HG03139 (cell line): ENCODE results near the gene AOX1.
"Not testable (repeated sequence)": the region's sequence is repeated elsewhere in the genome, so short reads cannot be mapped to it uniquely, and the experiment has no call there.

ENCODE experiments used
- ATAC-seq: cut with Tn5 transposase; IDR thresholded peaks from one replicate; pipeline ENCODE4 v1.9.1; 2021; ENCODE audit not compliant: unreplicated experiment

Gene AOX1

DNA sequence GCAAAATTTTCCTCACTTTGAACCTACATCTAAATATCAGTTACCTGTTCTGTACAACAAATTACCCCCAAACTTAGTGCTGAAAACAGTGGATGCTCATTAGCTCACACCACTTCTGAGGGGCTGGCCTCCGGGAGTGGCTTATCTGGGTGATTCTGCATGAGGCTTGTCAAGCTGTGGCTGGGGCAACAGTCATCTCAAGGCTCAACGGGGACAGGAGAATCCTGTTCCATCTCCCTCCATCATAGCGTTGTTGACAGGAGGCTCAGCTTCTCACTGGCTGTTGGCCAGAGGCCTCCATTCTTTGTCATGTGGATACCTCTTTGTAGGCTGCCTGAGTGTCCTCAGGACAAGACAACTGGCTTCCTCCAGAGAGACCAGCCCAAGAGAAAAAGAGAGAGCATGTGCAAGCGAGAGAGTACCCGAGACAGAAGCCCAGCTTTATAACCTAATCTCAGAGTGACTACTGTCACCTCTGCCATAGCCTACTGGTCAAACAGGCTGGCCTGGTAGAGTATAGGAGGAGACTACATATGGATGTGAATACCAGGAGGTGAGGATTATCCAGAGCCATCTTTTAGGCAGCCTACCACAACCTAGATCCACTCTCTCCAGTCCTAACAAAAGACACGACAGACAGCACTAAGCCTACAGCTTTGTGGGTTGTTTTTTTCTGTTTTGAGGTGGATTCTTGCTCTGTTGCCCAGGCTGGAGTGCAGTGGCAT, 79.1 kb downstream of the AOX1 start:
- no peak for ATAC-seq

DNA sequence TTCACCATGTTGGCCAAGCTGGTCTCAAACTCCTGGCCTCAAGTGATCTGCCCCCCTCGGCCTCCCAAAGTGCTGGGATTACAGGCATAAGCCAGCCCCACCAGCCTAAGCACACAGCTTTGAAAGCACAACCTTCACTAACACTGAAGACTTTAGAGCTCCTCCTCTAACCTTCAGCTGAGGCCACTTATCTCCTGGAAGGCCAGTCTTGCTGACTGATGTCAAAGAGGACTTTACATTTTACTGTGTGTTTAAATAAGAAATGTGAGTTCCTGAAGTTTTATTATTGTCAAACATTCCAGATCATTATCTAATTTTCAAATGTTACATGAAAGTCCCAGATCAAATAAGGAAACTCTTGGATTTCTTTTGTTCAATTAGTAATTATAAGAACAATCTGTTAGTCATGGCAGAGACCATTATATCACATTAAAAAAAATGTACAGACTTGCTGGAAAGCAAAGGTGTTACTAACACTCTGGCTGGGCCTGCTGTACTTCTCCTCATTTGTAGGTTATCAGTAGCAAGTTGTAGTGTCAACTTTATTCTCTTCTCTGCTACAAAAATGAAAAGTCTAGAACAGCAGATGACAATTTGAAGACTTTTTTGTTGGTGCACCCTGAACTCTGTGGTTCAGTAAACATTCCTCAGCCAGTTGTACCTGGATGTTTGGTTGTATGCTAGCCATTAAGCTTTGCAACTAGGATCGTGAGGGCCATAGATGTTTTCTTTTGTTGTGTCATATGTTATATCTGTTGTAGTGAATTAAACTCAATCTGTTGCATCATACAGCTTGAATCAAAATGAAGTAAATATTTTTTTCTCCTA, 80.0 kb downstream of the AOX1 start:
- no peak for ATAC-seq

DNA sequence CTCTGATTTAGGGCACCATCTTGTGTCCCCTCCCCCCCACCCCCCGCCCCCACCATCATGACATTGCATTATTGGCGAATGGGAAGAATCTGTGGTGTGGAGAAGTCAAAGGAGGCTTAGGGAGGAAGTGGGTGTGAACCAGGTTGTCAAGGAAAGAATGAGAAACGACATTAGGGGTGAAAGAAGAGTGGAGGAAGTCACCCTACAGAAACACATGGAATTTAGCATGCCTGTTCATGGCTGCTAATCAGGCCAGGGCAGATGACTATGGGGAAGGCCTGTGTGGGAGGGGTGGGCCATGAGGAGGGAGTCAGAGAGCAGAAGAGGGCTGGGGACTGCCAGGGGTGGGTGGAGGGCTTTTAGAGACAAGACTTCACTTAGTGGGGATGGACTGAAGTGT, 81.6 kb downstream of the AOX1 start:
- ATAC-seq, result no peak

DNA sequence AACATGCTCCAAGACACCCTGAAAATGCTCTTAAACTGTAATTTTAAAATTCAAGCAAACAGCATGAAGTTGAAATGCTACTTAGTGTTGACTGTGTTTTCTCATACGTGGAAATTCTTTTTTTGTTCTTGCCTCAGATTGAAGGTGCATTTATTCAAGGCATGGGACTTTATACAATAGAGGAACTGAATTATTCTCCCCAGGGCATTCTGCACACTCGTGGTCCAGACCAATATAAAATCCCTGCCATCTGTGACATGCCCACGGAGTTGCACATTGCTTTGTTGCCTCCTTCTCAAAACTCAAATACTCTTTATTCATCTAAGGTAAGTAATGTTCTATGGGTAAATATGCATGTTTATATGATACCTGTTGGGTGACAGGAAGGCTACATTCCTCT, 82.7 kb downstream of the AOX1 start:
- ATAC-seq, result no peak

DNA sequence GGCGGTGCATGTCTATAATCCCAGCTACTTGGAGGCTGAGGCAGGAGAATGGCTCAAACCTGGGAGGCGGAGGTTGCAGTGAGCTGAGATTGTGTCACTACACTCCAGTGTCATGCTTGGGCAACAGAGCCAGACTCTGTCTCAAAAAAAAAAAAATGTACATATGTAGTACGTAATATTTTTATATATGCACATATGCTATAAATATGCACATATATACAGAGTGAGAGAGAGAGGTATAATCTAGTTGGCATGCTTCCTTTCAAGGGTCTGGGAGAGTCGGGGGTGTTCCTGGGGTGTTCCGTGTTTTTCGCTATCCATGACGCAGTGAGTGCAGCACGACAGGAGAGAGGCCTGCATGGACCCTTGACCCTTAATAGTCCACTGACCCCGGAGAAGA, 83.5 kb downstream of the AOX1 start:
- no peak for ATAC-seq

DNA sequence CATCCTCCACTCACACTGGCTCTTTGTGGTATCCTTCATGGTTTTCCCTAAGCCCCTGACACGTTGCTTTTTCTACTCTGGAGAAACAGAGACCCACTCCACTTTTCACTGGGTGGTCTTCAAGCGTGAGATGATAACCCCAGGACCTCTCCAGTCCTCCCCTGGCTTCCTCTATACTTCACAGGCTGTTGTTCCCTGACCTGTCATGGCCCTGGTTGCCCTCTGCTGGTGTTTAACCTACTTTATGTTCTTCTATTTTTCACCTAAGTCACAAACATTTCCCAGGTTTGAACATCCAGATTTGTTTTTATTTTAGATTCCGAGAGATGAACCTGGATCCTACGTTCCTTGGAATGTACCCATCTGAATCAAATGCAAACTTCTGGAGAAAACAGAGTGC, 84.5 kb downstream of the AOX1 start:
- ATAC-seq, result no peak

DNA sequence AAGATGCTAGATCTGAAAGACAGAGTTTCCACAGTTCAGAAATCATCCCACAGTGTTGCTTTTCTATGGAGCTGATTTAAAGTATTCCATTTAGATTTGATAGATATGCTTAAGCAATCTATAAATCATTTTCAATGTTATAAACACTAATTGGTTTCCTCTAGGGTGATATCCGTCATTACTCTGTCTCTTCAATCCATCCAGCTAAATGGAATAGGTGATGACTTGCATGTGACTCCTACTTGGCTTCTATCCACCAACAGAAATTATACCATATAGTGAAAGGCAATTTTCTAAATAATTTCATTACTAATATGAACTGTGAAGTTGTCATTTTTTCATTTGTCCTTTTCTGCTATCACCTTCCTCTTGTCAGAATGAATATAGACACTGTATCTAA, 84.9 kb downstream of the AOX1 start:
- ATAC-seq, result no peak

DNA sequence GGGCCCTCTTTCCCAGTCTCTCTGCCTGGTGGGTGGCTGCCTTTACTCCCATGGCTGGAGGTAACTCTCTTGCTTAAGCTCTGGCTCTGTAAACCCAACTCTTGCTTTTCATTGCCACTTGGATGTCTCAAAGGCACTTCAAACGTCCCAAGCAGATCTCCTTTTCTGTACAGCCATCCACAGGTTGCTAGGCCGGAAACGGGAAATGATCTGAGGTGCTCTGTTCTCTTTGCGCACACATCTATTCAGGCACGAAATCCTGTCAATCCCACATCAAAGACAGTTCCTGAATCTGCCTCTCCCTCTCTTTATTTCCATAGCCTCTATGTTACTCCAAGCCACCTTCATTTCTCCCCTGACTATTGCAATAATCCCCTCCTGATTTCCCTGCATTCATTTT, 87.4 kb downstream of the AOX1 start:
- no peak for ATAC-seq

DNA sequence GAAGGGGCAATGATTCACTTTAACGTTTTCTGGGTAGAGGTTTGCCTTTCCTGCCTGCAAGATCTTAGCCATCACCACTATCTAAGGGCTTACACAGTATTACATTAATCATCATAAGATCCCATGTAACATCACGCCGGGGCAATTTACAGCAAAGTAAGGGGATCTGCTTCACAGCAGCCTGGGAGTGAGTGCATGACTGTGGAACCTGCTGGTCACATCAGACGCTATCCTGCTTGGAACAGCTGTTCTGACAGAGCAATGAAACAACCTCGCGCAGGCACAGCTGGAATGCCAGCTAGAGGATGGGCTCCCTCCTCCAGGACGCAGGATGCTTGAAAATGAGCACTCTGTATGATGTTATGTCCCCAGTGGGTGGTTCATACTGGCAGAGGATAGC, 89.0 kb downstream of the AOX1 start:
- ATAC-seq, result no peak

DNA sequence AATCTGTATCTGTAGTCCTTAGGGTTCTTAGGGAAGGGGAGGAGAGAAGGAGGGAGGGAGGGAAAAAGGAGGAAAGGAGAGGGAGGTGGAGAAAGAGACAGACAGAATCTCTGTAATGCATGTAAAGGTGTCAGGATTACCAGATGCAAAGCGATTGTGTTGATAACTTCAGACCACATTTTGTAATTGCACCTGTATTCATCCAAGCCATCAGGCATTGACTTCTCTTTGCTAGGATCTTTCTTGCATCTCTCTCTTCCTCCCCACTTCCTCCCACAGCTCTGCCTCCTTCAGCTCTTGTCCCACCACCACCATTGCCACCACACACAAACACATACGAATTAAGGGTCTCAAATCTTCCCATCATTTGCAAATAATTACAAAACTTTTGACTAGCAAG, 91.4 kb downstream of the AOX1 start:
- no peak for ATAC-seq

DNA sequence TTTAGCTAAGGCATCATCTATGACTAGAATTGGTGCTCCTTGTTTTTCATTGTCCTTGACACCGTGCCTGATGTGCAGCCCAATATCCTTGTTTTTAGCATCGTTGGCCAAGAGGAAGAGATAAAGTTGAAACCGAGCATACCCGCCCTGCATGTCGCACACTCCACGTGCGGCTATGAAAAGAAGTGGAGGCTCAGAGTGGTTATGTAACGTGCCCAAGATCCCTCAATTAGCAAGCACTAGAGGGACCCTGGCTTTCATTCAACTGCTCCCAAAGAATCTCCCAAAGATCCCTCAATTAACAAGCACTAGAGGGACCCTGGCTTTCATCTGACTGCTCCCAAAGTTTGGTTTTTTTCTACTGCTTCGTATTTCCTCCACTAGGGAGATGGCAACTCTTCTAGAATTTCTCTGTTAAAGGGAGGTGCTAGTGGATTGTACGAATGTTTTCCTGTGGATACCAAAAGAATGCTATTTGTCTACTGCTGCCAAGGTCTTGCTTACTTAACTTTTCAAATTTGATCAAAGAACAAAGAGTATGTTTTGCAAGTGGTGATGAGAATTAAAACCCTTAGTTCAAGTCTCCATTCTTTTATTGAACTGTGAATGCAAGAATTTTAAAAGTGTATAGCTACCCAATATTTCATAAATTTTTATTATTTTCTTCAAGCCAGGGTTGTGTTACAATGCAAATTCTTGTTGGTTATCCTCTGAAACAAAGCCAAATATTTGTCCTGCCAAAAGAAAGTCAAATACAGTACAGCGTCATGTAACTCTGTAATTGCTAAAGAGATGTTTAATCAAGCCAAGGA, 92.1 kb downstream of the AOX1 start:
- ATAC-seq, result no peak

DNA sequence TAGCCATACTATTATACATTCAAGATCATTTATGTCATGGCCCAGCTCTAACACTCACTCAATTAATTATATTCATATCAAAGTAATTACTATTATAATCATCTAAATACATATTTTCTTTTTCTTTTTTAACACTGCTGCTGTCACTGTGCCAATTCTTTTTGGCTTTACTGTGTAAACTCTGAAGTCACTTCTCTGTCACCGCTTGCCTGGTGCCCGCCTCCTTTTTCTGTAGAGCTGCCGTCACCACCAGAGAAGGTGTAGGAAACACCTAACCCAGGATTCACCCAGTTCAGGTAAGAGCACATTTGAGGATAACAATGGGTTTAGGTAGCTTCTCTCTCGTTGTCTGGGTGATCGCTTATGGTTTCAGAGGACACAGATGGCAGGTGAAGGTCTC, 93.3 kb downstream of the AOX1 start:
- no peak for ATAC-seq

DNA sequence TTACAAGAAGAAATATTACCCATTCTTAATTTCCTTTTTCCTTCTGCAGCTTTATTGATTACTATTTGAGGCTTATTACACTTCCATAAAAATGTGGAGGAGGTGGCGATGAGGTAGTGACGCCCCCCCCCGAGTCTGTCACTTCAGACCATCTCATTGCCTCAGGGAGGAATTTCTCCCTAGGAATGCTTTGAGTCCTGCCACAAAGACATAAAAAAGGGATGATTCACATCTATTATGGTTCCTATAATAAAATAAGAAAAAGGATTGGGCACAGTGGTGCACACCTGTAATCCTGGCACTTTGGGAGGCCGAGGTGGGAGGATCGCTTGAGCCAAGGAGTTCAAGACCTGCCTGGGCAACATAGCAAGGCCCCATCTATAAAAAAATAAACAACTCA, 93.7 kb downstream of the AOX1 start:
- ATAC-seq, result no peak

DNA sequence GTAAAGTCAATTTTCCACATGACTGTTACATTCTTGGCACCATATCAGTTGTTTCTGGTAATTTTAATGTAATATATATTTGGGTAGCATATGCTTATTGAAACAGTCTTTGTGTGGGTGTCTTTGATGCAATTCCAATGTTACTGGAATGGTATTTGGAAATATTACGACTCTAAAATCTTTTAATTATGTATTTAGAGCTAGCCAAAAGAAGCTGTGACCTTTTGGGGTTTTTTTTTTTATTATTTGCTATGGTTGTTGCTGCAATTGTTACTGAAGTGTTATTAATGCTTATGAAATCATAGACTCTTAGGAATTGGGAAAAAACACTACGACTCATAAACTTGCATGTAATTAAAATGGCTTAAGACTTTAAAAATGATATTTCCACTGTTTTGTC, 95.9 kb downstream of the AOX1 start:
- ATAC-seq, result no peak

DNA sequence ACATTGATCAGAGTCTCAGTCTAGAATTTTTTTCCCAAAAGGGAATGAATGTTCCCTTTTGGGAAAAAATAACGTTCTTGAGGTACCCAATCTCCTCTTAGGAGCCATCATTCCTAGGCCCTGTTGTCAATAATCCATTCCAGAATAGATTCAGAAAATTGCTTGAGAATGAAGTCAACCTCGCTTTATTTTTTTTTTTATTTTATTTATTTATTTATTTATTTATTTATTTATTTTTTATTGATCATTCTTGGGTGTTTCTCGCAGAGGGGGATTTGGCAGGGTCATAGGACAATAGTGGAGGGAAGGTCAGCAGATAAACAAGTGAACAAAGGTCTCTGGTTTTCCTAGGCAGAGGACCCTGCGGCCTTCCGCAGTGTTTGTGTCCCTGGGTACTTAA, 96.6 kb downstream of the AOX1 start:
- not testable (repeated sequence) for ATAC-seq

DNA sequence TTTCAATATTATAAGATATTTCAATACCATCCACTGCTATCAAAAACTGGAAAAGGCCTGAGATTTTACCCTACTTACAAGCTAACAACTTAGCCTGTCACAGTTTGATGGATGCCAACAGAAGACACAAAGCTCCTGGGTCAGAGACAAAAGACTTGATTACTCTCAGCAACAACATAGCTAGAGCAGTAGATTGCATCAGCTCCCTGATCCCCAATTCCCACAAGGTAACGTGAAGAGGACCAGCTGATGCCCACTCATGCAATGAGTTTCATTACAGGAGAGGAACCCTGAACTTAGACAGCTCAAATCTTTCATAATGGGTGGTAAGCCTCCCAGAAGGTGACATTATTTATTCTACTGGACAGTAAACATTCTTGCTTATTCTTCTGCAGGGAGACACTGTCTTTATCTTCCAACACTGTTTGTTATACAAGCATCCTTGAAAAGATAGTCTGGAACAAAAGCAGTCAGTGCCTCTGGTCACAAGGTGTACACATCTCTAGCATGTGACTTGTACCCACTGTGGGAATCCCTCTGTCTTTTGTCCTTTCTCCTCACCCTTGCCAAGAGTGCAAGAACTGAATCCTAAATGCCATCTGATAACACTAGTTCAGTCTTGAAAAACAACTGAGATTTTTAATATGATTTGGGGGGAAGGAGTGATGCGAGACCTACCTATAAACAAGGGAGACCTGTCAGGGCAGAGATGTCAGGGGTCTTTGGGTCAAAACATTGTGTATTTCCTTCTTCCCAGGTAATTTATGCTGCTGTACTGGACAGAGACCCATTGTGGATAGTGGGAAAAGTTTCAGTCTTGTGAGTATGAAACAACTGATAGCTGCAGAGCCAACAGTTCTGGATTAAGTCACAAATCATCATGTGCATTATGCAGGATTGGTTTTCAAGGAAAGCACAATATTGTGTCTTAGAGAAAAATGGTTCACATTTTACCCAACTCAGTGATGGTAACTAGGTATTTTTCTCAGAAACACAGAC, 102.4 kb downstream of the AOX1 start:
- no peak for ATAC-seq

DNA sequence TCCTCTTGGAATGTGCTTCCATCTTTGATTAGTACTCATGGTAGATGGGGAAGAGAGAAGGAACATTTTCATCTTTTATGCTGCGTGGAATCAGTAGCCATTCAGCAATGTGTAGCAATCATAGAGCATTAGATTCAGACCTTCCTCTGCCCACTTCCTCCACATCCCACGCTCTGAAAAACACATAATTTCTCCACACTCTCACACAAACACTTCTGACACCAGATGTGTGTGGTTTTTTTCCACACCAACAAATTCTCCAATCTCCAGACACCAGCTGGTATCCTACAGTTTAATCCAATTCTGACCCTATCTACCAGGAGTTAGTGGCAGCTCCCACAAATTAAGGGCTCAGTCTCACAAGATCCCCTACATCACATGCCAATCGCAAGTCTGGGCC, 103.3 kb downstream of the AOX1 start:
- no peak for ATAC-seq

DNA sequence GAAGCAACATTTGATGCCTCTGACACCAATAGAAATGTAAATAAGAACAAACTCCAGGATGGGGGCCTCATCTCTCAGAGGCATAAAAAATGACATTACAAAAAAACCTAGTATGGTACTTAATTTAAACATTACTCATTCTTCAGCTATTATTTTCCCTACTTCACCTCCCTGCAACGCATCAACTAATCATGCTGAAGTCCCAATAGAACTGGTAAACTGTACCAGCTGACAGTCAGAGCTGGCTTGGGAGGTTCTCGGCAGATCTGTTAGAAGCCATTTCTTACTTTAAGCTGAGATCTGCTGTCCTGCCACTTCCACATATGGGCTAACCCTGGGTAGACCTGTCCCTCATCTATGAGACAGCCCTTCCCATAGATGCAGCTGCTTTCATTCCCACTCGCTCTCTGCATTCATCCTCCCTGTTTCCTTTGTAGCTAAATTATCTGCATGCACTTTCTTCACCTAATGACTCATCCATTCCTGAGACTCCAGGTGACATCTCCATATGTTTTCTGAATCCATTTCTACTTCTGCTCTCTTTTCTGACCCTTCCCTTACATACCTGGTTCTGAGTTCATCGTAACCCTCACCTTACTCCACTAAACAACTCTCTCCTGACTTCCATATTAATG, 108.1 kb downstream of the AOX1 start:
- ATAC-seq, result no peak

DNA sequence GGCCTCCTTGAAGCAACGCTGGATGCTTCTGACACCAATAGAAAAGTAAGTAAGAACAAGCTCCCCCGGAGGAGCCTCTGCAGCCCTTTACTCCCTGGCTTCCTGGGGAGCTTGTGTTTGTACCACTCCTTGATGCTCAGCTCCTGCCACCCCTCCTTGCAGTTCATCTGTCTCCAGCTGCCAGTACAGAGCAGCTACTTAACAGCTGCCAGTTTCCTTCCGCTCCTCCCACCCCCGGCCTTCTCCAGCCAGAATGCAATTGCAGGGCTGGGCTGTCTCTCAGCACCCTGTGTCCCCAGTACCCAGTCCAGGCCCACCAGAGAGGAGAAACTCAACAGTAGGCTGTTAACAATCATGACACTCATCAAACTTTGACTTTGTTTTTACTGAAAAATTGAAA, 109.4 kb downstream of the AOX1 start:
- ATAC-seq, result no peak

DNA sequence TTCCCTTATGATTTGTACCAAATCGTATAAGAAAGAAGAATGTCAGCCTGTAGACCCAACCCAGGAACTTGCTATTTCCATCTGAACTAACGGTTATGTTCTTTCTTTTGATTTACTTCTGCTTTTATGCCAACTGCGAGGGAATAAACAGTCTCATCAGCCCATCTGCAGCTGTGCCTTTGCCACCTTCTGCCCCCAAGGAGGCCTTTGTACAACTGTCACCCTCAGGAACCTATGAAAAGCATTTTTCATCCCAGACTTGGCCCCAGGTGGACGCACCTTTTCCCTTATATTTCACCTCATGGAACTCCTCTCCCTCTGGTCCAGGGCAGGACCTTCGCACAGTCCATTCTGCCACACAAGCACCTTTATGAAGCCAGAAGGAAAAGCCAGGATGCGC, 109.8 kb downstream of the AOX1 start:
- ATAC-seq, result no peak
